GM04503 (cell line): Measurements from ENCODE around the gene TP53.

Experiments
- DNase-seq: peaks from one replicate; pipeline ENCODE4 v3.0.0-alpha.2; 2012; ENCODE audit warnings: low read depth

The TP53 gene

GRCh38 chr17:7687072-7687907 lies at the start of gene TP53:
TSS of gene TP53 (minus strand) at chr17:7687490. CDS start at chr17:7676594, 10,896 bp downstream.
- peak; percentile 65 for DNase-seq

GRCh38 chr17:7732981-7733539 lies 45.8 kb upstream of the TP53 start:
- no peak for DNase-seq

GRCh38 chr17:7729816-7730215 lies 42.5 kb upstream of the TP53 start:
- DNase-seq = no peak

GRCh38 chr17:7727886-7728285 lies 40.6 kb upstream of the TP53 start:
- DNase-seq = no peak

DNA sequence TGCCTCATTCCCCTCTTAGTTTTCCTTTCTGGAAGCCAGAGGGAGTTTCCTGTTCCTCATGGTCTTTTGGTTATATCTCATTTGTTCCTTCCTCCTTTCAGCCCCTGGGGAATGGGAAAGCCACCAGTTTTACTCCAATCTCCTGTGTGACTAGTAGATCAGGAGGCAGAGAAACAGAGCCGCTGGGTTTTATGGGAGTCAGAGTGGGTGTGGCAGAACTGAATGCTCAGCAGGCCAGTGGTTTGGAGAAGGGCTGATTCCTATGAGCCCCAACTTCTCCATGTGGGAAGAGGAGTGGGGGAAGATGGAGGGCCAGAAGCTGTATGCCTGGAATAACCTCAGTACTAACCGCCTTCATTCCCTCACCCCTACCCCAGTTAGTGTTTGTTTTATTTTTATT lies 34.3 kb upstream of the TP53 start:
- no peak for DNase-seq

DNA sequence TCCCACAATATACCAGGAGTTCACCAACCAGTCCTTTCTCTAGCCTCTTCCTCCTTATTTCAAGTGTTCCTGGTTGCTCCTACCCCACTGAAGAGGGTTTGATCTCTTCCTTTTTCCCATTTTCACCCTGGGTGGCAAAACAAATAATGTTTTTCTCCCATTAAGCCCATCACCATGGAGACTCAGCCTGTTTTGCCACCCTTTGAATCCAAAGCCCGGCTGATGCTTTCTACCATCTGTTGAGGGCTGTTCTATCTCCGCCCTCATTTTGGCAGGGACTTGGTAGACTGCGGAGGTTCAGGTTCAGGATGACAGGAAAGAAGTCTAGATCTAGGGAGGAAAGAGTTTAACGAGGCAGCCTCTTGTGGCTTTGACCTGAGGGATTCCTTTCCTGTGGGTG lies 32.8 kb upstream of the TP53 start:
- DNase-seq = no peak

DNA sequence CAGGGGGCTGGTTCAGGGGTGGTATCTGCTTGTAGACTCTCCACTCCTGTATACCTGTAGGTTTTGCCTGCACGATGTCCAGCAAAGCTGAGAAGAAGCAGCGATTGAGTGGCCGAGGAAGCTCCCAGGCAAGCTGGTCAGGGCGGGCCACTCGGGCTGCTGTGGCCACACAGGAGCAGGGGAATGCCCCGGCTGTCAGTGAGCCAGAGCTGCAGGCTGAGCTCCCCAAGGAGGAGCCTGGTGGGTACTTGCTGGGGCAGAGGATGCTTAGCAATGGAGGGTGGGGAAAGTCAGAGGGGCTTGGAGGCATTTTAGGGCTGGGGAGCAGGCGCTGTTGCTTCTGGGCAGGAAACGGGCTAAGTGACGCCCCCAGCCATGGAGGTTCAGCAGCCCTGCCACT lies 32.4 kb upstream of the TP53 start:
- no peak for DNase-seq

DNA sequence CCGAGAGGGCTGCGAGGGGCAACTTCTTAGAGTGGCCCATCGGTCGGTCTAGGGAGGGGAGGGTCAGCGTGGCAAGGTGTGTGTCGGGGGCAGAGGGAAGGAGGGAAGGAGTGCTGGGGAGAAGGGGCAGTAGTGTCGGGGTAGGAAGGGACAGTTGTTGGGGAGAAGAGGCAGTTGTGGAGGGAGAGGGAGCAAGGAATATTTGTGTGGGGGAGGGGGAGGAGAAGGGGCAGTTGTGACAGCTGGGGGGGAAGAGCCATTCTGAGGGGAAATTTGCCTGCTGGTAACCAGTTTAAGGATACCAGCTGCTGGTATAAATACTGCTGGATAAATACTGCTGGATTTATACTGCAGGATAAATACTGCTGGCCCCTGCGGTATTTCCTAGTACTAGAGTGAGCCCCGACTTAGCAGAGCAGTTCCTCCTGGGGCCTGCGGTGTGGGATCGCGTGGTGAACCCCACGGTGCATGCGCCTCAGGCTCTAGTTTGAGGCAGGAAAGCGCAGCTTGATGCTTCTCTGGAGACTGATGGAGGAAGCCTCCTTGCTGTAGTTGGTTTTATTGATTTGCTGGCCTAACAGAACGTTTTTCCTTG lies 30.6 kb upstream of the TP53 start:
- no peak for DNase-seq

- peak; percentile 70 for DNase-seq
Measured at GRCh38 chr17:7716901-7717755, 29.8 kb upstream of the TP53 start, which contains the start of gene DNAH2. TSS of gene DNAH2 (plus strand) at chr17:7717744. CDS start at chr17:7719735, 1,991 bp downstream.

DNA sequence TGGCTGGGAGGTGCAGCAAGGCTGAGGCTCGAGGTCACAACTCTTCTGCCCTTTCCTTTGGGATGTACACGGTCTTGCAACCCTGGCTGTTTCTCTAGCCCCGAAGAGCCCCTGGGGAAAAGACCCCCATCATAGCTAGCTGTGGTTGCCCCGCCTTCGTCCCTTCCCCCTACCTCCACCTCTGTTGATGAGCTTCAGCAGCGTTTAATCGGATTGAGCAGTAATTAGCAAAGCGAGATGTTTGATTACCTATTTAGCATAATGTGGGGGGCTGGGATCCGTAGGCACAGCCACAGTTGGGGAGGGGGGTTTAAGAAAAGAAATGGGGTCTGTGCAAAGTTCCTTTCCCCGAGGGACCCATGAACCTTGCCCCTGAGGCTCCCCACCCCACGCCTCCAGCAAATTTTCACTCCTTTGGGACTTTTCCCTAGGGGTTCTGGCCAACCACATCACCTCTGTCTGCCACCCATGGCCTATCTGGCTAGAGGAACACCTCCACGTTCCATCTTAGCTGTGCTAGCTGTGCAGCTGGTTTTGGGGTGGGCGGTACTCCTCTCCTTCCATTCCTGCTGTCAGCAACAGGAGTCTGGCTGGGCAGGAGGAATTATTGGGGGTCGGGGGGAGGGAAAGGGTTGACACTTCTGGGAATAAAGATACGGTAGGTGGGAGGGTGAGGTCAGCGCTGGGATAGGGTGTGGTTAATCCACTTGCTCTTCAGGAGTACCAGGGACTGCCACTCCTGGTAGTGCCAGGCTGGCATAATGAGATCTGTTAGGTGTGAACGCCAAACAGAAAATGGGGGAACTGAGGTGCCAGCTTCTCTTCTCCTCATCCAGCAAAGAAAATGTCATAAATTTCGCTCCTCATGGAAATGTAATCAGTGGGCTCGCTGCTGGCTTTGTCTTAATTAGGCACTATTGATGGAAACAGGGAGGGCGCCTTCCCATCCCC lies 28.9 kb upstream of the TP53 start:
- DNase-seq = no peak

DNA sequence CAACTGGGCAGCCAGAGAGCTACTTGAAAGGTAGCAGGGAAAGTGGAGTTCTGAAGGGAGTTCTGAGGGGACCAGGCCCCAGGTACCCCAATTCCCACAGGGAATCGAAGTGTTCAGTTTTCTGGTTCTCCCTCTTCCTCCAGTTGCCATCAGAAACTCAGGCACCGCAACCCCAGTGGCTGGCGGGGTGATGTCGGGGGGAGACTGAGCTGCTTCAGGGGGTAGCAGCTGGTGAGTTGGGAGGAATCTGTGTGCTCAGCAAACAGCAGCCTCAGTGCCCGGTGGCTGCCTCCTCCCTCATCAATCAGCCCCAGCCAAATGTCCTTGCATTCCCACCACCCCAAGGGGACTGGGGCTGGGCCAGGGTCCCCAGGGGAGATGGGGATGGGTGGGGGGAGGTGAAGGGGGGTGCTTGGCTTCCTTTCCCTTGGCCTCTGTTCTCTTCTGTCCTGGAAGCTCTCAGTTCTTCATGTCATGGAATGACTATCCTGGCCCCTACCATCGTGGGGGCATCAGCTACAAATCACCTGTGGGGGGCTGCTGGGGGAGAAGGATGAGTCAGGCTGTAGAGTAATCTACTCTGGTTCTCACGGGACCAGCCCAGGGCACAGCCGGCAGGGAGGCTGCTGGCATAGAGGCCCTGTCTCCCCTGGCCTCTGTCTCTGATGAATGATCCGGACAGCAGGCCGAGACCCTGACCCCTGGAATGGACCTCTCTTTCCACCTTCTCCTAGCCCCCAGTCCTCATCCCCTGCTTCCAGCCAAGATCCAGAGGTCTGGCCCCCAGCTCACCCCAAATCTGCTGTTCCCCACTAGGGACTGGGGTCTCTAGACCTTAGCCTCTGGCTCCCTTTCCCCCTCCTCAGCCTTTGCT lies 27.7 kb upstream of the TP53 start:
- DNase-seq = no peak

- no peak for DNase-seq
Measured at GRCh38 chr17:7713782-7714181, 26.5 kb upstream of the TP53 start.

GRCh38 chr17:7712111-7712771 lies 25.0 kb upstream of the TP53 start:
- no peak for DNase-seq

GRCh38 chr17:7711051-7711755 lies 23.9 kb upstream of the TP53 start:
- DNase-seq = no peak

DNA sequence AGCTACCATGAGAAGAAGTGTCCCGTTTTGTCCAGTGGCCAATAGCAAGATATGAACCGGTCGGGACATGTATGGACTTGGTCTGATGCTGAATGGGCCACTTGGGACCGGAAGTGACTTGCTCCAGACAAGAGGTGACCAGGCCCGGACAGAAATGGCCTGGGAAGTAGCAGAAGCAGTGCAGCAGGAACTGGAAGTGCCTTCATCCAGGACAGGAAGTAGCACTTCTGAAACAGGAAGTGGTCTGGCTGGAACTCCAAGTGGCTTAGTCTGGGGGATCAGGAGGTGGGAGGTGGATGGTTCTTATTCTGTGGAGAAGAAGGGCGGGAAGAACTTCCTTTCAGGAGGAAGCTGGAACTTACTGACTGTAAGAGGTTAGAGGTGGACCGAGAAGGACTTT lies 23.0 kb upstream of the TP53 start:
- DNase-seq = no peak

- DNase-seq = no peak
Measured at GRCh38 chr17:7709031-7709430, 21.7 kb upstream of the TP53 start.

GRCh38 chr17:7707858-7708750 lies 20.8 kb upstream of the TP53 start:
- DNase-seq = no peak

GRCh38 chr17:7707446-7707845 lies 20.2 kb upstream of the TP53 start:
- no peak for DNase-seq
